Liver (tissue), 3 donors: ENCODE data around the gene DCAF4.

ENCODE experiments used
- GABPA ChIP-seq, 2 donors: IDR thresholded peaks in 1 of 2; conservative IDR thresholded peaks in 1 of 2; 2 replicates each; pipeline ENCODE4 v1.6.1; 2016; ENCODE audit warnings: antibody characterized with exemption in 2 of 2, mild to moderate bottlenecking in 1 of 2, moderate library complexity in 1 of 2
- JUND ChIP-seq, 2 donors: IDR thresholded peaks; 2 replicates each; pipeline ENCODE4 v1.6.1; 2016; ENCODE audit warnings: antibody characterized with exemption in 2 of 2
- TAF1 ChIP-seq: conservative IDR thresholded peaks from 2 replicates; pipeline ENCODE4 v1.6.1; 2016; ENCODE audit warnings: antibody characterized with exemption, mild to moderate bottlenecking
- YY1 ChIP-seq: IDR thresholded peaks from 2 replicates; pipeline ENCODE4 v1.6.1; 2016; ENCODE audit warnings: antibody characterized with exemption, mild to moderate bottlenecking
- TF ChIP-seq, protein P1 (sequence below): IDR thresholded peaks from 2 replicates; pipeline ENCODE4 v1.6.1; 2016; ENCODE audit warnings: antibody characterized with exemption
- TF ChIP-seq, protein P2 (sequence below): fragments of 150-350 bp; IDR thresholded peaks from 2 replicates; pipeline ENCODE4 v1.5.1; 2017; ENCODE audit warnings: improper control_type of control experiment, low read depth, low read length; ENCODE audit not compliant: missing input control
- TF ChIP-seq, protein P3 (sequence below): IDR thresholded peaks from 2 replicates; pipeline ENCODE4 v1.6.1; 2016; ENCODE audit warnings: antibody characterized with exemption, mild to moderate bottlenecking
- donor health status: healthy.
- donor health status: healthy.

DNA sequence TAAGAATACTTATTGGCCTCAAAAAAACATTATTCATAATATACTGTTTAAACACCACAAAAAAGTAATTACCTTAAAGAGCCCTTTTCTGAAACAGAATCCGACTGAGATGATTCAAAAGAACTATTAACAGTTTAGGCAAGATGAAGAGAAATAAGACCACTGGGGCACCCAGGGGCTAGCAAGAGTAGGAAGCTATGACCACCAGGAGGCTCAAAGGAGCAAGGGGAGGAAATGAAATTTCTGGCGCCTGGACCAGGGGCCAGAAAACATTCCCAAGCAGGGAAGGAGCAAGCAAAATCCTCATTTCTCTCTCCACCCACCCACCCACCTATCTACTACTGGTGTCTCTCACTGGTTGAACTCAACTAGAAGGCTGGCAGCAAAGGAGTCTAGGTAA, 6.3 kb upstream of the DCAF4 start:
- TF ChIP-seq, protein P1, sequence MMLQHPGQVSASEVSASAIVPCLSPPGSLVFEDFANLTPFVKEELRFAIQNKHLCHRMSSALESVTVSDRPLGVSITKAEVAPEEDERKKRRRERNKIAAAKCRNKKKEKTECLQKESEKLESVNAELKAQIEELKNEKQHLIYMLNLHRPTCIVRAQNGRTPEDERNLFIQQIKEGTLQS = no peak
- TF ChIP-seq YY1 (no peak), GABPA (IDR thresholded peaks at IDR 0.05 in 1 of 2, conservative IDR thresholded peaks at IDR 0.05 in 1 of 2) (no peak), TAF1 (no peak), JUND (IDR thresholded peaks at IDR 0.05) (no peak)
- TF ChIP-seq, protein P2, sequence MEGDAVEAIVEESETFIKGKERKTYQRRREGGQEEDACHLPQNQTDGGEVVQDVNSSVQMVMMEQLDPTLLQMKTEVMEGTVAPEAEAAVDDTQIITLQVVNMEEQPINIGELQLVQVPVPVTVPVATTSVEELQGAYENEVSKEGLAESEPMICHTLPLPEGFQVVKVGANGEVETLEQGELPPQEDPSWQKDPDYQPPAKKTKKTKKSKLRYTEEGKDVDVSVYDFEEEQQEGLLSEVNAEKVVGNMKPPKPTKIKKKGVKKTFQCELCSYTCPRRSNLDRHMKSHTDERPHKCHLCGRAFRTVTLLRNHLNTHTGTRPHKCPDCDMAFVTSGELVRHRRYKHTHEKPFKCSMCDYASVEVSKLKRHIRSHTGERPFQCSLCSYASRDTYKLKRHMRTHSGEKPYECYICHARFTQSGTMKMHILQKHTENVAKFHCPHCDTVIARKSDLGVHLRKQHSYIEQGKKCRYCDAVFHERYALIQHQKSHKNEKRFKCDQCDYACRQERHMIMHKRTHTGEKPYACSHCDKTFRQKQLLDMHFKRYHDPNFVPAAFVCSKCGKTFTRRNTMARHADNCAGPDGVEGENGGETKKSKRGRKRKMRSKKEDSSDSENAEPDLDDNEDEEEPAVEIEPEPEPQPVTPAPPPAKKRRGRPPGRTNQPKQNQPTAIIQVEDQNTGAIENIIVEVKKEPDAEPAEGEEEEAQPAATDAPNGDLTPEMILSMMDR = no peak
- TF ChIP-seq, protein P3, sequence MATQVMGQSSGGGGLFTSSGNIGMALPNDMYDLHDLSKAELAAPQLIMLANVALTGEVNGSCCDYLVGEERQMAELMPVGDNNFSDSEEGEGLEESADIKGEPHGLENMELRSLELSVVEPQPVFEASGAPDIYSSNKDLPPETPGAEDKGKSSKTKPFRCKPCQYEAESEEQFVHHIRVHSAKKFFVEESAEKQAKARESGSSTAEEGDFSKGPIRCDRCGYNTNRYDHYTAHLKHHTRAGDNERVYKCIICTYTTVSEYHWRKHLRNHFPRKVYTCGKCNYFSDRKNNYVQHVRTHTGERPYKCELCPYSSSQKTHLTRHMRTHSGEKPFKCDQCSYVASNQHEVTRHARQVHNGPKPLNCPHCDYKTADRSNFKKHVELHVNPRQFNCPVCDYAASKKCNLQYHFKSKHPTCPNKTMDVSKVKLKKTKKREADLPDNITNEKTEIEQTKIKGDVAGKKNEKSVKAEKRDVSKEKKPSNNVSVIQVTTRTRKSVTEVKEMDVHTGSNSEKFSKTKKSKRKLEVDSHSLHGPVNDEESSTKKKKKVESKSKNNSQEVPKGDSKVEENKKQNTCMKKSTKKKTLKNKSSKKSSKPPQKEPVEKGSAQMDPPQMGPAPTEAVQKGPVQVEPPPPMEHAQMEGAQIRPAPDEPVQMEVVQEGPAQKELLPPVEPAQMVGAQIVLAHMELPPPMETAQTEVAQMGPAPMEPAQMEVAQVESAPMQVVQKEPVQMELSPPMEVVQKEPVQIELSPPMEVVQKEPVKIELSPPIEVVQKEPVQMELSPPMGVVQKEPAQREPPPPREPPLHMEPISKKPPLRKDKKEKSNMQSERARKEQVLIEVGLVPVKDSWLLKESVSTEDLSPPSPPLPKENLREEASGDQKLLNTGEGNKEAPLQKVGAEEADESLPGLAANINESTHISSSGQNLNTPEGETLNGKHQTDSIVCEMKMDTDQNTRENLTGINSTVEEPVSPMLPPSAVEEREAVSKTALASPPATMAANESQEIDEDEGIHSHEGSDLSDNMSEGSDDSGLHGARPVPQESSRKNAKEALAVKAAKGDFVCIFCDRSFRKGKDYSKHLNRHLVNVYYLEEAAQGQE = no peak
